ENCODE measurements around the gene GPALPP1.

DNA sequence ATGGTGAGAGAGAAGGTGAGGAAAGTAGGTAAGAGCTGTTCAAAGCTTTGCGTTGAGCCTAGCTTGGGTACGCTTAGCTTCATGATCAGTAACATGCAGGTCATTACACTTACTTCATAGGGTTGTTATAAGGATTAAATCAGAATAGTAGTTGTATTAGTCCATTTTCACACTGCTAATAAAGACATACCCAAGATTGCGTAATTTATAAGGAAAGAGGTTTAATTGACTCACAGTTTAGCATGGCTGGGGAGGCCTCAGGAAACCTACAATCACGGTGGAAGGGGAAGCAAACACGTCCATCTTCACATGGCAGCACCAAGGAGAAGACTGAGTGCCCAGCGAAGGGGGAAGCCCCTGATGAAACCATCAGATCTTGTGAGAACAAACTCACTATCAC, 21.9 kb downstream of the GPALPP1 start:
- TF ChIP-seq POLR2A (IDR thresholded peaks at IDR 0.05; ENCODE audit: low read depth, low read length) (no peak), POLR2AphosphoS5 (IDR thresholded peaks at IDR 0.05; ENCODE audit: low read depth, low read length) (no peak), TAF1 (IDR thresholded peaks at IDR 0.05; ENCODE audit: low read depth, low read length) (no peak), SPI1 (IDR thresholded peaks at IDR 0.05; ENCODE audit: low read depth, low read length) (no peak)
